WTC11 (cell line): Measurements from ENCODE around the gene ARHGEF28.

ENCODE experiments used
- CTCF ChIP-seq: fragments of 200-600 bp; IDR thresholded peaks from 2 replicates; pipeline ENCODE4 v1.8.0; 2022; ENCODE audit warnings: antibody characterized with exemption
- HMGA2 ChIP-seq: fragments of 250-450 bp; sonication (Bioruptor Pico); IDR thresholded peaks from 2 replicates; pipeline ENCODE4 v1.4.0; 2021; ENCODE audit warnings: mild to moderate bottlenecking, moderate library complexity
- MXD4 ChIP-seq: fragments of 250-450 bp; sonication (Bioruptor Pico); IDR thresholded peaks from 2 replicates; pipeline ENCODE4 v1.8.0; 2021; ENCODE audit warnings: mild to moderate bottlenecking, moderate library complexity, borderline replicate concordance
- PREB ChIP-seq: sonication (generic); formaldehyde crosslinking; IDR thresholded peaks from 2 replicates; pipeline ENCODE4 v1.8.1; 2022; ENCODE audit warnings: mild to moderate bottlenecking, missing genetic modification reagents, moderate library complexity, borderline replicate concordance
- SMAD3 ChIP-seq: sonication (generic); formaldehyde crosslinking; IDR thresholded peaks from 2 replicates; pipeline ENCODE4 v1.8.0; 2022; ENCODE audit warnings: missing genetic modification reagents, mild to moderate bottlenecking, borderline replicate concordance
- SP1 ChIP-seq: sonication (generic); formaldehyde crosslinking; conservative IDR thresholded peaks from 2 replicates; pipeline ENCODE4 v1.8.1; 2022; ENCODE audit warnings: missing genetic modification reagents
- USF1 ChIP-seq: sonication (generic); formaldehyde crosslinking; IDR thresholded peaks from 2 replicates; pipeline ENCODE4 v1.8.0; 2022; ENCODE audit warnings: mild to moderate bottlenecking, missing genetic modification reagents
- ZNF396 ChIP-seq: fragments of 250-450 bp; sonication (Bioruptor Pico); IDR thresholded peaks from 2 replicates; pipeline ENCODE4 v1.8.0; 2021; ENCODE audit warnings: mild to moderate bottlenecking, moderate library complexity, borderline replicate concordance
- TF ChIP-seq, protein P1 (sequence below): sonication (generic); formaldehyde crosslinking; IDR thresholded peaks from 2 replicates; pipeline ENCODE4 v1.8.0; 2022; ENCODE audit warnings: missing genetic modification reagents

GRCh38 chr5:73702534-73702933 lies 76.5 kb downstream of the ARHGEF28 start:
- TF ChIP-seq, protein P1, sequence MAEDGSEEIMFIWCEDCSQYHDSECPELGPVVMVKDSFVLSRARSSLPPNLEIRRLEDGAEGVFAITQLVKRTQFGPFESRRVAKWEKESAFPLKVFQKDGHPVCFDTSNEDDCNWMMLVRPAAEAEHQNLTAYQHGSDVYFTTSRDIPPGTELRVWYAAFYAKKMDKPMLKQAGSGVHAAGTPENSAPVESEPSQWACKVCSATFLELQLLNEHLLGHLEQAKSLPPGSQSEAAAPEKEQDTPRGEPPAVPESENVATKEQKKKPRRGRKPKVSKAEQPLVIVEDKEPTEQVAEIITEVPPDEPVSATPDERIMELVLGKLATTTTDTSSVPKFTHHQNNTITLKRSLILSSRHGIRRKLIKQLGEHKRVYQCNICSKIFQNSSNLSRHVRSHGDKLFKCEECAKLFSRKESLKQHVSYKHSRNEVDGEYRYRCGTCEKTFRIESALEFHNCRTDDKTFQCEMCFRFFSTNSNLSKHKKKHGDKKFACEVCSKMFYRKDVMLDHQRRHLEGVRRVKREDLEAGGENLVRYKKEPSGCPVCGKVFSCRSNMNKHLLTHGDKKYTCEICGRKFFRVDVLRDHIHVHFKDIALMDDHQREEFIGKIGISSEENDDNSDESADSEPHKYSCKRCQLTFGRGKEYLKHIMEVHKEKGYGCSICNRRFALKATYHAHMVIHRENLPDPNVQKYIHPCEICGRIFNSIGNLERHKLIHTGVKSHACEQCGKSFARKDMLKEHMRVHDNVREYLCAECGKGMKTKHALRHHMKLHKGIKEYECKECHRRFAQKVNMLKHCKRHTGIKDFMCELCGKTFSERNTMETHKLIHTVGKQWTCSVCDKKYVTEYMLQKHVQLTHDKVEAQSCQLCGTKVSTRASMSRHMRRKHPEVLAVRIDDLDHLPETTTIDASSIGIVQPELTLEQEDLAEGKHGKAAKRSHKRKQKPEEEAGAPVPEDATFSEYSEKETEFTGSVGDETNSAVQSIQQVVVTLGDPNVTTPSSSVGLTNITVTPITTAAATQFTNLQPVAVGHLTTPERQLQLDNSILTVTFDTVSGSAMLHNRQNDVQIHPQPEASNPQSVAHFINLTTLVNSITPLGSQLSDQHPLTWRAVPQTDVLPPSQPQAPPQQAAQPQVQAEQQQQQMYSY: no peak
- TF ChIP-seq CTCF (no peak), MXD4 (no peak), SP1 (no peak), SMAD3 (no peak), ZNF396 (CRISPR knock-in tag) (no peak), PREB (no peak), USF1 (CRISPR knock-in tag) (no peak), HMGA2 (CRISPR knock-in tag) (no peak)
